GM18873 (cell line): Measurements from ENCODE around the gene KCNJ12.
"Not testable (repeated sequence)": the region's sequence is repeated elsewhere in the genome, so short reads cannot be mapped to it uniquely, and the experiment has no call there.

Source experiments
- ATAC-seq: cut with Tn5 transposase; IDR thresholded peaks from one replicate; pipeline ENCODE4 v1.9.1; 2021; ENCODE audit warnings: mild to moderate bottlenecking, moderate library complexity, moderate number of reproducible peaks; ENCODE audit not compliant: unreplicated experiment, low FRiP score

KCNJ12 gene

DNA sequence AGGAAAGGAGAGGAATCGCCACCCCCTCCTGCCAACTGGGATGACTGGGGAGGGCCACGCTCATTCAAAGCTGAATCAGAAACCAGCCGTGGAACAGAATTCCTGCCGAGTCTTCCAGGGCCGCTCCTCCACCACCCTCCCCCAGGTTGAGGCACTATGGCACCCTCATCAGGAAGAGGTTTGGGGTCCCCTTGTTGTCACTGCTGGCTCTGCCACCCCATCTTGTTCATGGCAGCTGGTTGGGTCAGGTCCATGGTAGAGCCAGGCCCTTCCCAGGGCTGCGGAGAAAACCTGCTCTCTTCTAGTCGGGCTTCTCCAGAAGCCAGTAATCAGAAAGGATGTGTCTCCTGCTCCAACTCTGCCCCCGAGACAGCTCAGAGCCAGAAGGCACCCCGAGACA, 41.8 kb downstream of the KCNJ12 start:
- no peak for ATAC-seq

GRCh38 chr17:21418446-21419298, 42.5 kb downstream of the KCNJ12 start:
- no peak for ATAC-seq

- ATAC-seq: no peak
Observed at GRCh38 chr17:21419299-21420239, 43.4 kb downstream of the KCNJ12 start.

DNA sequence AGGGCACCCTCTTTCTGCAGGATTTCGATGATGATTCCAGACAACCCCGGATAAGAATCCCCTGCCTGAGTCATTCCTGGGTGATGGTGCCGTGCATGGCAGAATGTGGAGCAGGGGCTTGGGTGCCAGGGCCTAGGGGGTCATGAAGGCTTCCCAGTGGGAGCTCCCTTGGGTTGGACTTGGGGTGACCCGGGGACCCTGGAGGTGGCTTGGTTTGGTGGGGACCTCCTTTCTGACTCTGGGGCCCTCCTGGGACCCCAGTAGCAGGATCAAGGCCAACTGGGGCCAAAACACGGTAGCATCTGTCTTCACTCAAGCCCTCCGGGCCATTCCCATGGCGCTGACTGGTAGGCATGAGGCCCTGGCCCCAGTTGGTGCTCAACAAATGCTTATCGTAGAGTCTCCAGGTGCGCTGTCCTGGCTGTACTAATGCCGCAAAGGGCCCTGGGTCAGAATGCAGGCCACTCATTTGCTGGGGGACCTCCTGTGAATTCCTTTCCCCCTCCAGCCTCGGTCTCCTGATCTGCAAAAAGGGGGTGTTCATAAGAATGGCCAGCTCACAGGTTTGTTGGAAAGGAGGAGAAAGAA, 44.4 kb downstream of the KCNJ12 start:
- ATAC-seq: not testable (repeated sequence)

- ATAC-seq: not testable (repeated sequence)
Observed at GRCh38 chr17:21421421-21422310, 45.5 kb downstream of the KCNJ12 start.

DNA sequence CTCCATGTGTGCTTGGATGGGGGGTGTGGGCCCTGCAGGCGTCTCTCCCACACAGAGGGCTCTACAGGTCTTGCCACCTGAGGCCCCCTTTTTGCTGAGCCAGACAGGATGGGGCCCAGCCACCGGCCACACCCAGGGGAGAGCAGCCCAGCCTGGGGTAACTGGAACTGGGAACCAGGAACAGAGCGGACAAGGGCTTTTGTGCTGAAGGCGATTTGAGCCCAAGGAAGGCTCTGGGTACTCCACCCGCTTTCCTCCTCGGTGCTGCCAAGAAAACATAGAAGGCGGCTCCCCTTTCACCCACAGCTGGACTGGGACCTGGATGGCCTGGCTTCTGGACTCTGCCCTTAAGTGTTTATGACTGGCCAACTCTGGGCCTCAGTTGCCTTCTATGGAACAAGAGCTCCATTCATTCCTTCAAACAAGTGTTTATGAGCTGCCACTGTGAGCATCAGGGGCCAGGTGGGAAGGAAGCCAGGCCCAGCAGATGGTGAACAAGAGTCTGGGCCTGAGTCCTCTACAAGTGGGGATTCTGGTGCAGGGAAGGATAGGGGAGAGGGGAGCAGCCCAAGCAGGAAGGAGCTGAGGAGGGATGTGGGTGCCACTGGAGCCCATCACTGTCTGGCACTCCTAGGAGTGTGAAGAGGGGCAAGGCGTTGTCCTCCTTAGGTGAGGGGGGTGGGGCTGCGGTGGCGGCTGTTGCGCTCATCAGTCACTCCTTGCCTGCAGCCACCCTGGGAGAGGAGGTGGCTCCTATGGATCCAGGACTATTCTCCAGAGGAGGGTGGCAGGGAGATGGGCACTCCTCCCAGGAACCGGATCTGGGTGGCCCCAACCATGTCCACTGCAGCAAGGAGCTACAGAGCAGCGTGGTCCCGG, 46.4 kb downstream of the KCNJ12 start:
- ATAC-seq: not testable (repeated sequence)

- not testable (repeated sequence) for ATAC-seq
Observed at GRCh38 chr17:21423190-21423493, 47.0 kb downstream of the KCNJ12 start.

- not testable (repeated sequence) for ATAC-seq
Observed at GRCh38 chr17:21424697-21425096, 48.5 kb downstream of the KCNJ12 start.

DNA sequence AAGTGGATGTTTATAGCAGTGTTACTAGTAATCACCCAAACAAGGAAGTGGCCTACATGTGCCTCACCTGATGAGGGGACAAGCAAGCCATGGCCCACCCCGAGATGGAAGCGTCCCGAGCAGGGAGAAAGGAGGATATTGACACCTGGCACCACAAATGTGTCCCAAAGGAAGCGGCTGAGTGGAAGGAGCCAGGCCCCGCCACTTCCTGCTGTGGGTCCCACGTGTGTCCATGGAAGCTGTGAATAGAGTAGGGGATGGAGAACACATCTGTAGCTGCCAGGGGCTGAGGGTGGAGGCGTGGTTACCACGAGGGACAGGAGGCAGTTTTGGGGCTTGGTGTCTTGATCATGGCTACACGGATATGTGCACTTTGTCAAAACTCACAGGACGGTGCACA, 49.2 kb downstream of the KCNJ12 start:
- ATAC-seq: no peak

GRCh38 chr17:21425736-21426135, 49.6 kb downstream of the KCNJ12 start:
- ATAC-seq: no peak

GRCh38 chr17:21426246-21426645, 50.1 kb downstream of the KCNJ12 start:
- ATAC-seq: not testable (repeated sequence)

- not testable (repeated sequence) for ATAC-seq
Observed at GRCh38 chr17:21426876-21427275, 50.7 kb downstream of the KCNJ12 start.

- not testable (repeated sequence) for ATAC-seq
Observed at GRCh38 chr17:21427727-21428126, 51.6 kb downstream of the KCNJ12 start.

GRCh38 chr17:21428752-21429424, 52.7 kb downstream of the KCNJ12 start:
- ATAC-seq: not testable (repeated sequence)

GRCh38 chr17:21429921-21430628, 53.9 kb downstream of the KCNJ12 start:
- not testable (repeated sequence) for ATAC-seq

- ATAC-seq: not testable (repeated sequence)
Observed at GRCh38 chr17:21433971-21434370, 57.8 kb downstream of the KCNJ12 start.

DNA sequence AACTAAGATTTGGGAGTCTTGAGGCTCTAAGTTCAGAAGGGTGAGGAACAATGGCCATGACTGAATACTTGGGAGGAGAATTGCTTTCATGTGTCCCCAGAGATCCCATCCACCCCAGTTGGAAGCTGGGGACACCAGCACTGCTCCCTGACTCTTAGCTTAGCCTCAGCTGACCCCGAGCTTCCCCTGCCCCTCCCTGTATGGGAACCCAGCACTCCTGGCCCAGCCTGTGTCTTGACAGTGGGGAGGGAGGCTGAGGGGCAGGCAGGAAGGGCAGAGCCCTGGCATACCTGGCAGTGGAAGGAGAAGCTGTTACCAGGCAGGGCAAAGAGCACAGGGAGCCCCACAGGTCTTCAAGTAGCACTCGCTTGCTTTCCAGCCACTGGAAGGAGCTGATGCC, 58.8 kb downstream of the KCNJ12 start:
- not testable (repeated sequence) for ATAC-seq

DNA sequence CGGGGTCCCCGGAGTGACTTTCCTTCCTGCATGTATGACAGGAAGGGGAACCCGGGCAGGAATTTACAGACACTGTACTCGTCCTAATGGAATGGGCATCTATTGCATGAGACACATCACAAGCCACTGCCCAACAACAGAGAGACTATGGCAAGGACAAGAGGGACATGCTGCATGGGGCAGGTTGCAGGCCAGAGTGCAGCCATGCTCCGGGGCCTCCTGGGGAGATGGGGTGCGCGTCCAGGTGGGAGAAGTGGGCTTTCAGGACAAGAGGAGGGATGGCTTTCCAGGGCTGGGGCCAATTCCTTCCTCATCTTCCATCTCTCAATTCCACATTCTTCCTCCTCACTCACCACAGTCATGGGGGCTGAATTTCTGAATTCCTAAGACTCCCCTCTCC, 60.3 kb downstream of the KCNJ12 start:
- not testable (repeated sequence) for ATAC-seq
